DND-41 (cell line): Measurements from ENCODE around the gene DSTYK.
"Not testable (repeated sequence)": the region's sequence is repeated elsewhere in the genome, so short reads cannot be mapped to it uniquely, and the experiment has no call there.

Experiments
- ATAC-seq: fragments of 200-7000 bp; cut with Tn5 transposase; 3 replicates; pipeline ENCODE4 v1.9.1; 2021; ENCODE audit warnings: low read depth; ENCODE audit not compliant: insufficient read depth
- DNase-seq: peaks from one replicate; pipeline ENCODE4 v3.0.0-alpha.2; 2020
- H2AFZ ChIP-seq: 2 replicates; pipeline ENCODE4 v1.6.0; 2012; ENCODE audit warnings: low read depth, low read length
- H3K27ac ChIP-seq: 2 replicates; pipeline ENCODE4 v1.5.1; 2012; ENCODE audit warnings: low read length, inconsistent platforms
- H3K27me3 ChIP-seq: fragments of 200-600 bp; sonication (generic); 2 replicates; pipeline ENCODE4 v1.6.0; 2012; ENCODE audit warnings: low read length, mild to moderate bottlenecking, inconsistent platforms; ENCODE audit not compliant: insufficient read depth, poor library complexity
- H3K36me3 ChIP-seq: 2 replicates; pipeline ENCODE4 v1.5.1; 2012; ENCODE audit warnings: low read length, inconsistent platforms; ENCODE audit not compliant: insufficient read depth
- H3K4me1 ChIP-seq: 2 replicates; pipeline ENCODE4 v1.5.1; 2012; ENCODE audit warnings: mild to moderate bottlenecking, low read length; ENCODE audit not compliant: insufficient read depth
- H3K4me2 ChIP-seq: 2 replicates; pipeline ENCODE4 v1.6.0; 2012; ENCODE audit warnings: mild to moderate bottlenecking, moderate library complexity, low read length, inconsistent platforms; ENCODE audit not compliant: insufficient read depth
- H3K4me3 ChIP-seq, 2 experiments: fragments of 200-600 bp in 1 of 2; shearing (Covaris generic) in 1 of 2; 2 replicates each; pipeline ENCODE4 v1.5.1; 2012 to 2016; ENCODE audit warnings: inconsistent platforms in 2 of 2, low read length in 2 of 2, mild to moderate bottlenecking in 2 of 2, low read depth in 1 of 2, moderate library complexity in 1 of 2
- H3K79me2 ChIP-seq: 2 replicates; pipeline ENCODE4 v1.6.0; 2012; ENCODE audit warnings: low read length, inconsistent platforms; ENCODE audit not compliant: insufficient read depth
- H3K9ac ChIP-seq: 2 replicates; pipeline ENCODE4 v1.6.0; 2012; ENCODE audit warnings: low read depth, mild to moderate bottlenecking, inconsistent platforms, low read length, moderate library complexity
- H3K9me3 ChIP-seq: 2 replicates; pipeline ENCODE4 v1.5.1; 2012; ENCODE audit warnings: low read length, moderate library complexity, mild to moderate bottlenecking, inconsistent platforms; ENCODE audit not compliant: insufficient read depth, severe bottlenecking
- H4K20me1 ChIP-seq: 2 replicates; pipeline ENCODE4 v1.6.0; 2012; ENCODE audit warnings: low read length; ENCODE audit not compliant: insufficient read depth
- EZH2 ChIP-seq: IDR thresholded peaks from 3 replicates; pipeline ENCODE4 v1.6.1; 2012; ENCODE audit warnings: borderline replicate concordance, low read depth, mild to moderate bottlenecking, moderate library complexity, low read length, inconsistent platforms; ENCODE audit not compliant: severe bottlenecking
- TF ChIP-seq, protein P1 (sequence below): IDR thresholded peaks from 2 replicates; pipeline ENCODE4 v1.5.1; 2012; ENCODE audit warnings: borderline replicate concordance, low read length, moderate library complexity, mild to moderate bottlenecking; ENCODE audit not compliant: poor library complexity, severe bottlenecking; ENCODE audit errors: extremely low read depth

DSTYK gene

GRCh38 chr1:205235951-205236350 lies 24.4 kb upstream of the DSTYK start:
- TF ChIP-seq, protein P1, sequence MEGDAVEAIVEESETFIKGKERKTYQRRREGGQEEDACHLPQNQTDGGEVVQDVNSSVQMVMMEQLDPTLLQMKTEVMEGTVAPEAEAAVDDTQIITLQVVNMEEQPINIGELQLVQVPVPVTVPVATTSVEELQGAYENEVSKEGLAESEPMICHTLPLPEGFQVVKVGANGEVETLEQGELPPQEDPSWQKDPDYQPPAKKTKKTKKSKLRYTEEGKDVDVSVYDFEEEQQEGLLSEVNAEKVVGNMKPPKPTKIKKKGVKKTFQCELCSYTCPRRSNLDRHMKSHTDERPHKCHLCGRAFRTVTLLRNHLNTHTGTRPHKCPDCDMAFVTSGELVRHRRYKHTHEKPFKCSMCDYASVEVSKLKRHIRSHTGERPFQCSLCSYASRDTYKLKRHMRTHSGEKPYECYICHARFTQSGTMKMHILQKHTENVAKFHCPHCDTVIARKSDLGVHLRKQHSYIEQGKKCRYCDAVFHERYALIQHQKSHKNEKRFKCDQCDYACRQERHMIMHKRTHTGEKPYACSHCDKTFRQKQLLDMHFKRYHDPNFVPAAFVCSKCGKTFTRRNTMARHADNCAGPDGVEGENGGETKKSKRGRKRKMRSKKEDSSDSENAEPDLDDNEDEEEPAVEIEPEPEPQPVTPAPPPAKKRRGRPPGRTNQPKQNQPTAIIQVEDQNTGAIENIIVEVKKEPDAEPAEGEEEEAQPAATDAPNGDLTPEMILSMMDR = no peak
- no peak for TF ChIP-seq EZH2
- Histone ChIP-seq H4K20me1 (no peaks in the 10 kb centered on the region), H3K27me3 (no peaks in the 10 kb centered on the region), H3K9me3 (no peaks in the 10 kb centered on the region), H3K9ac (no peak overlapping the region), H3K27ac (no peak overlapping the region), H2AFZ (no peak overlapping the region), H3K79me2 (no peaks in the 10 kb centered on the region), H3K4me3 (no peak overlapping the region), H3K36me3 (no peaks in the 10 kb centered on the region), H3K4me1 (no peaks in the 10 kb centered on the region), H3K4me2 (no peak overlapping the region)
- DNase-seq = no peak
- no peak for ATAC-seq

DNA sequence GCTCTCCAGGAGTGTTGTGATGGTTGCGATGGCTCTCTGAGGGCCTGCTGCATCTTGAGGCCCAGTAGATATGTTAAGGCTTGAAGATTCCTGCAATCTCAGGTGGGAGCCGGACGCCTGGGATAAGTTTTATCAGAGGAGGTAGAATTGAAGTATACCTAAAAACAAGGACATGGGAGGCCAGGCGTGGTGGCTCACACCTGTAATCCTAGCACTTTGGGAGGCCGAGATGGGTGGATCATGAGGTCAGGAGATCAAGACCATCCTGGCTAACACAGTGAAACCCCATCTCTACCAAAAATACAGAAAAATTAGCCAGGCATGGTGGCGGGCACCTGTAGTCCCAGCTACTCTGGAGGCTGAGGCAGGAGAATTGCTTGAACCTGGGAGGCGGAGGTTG lies 22.5 kb upstream of the DSTYK start:
- H3K9ac ChIP-seq, H3K27ac ChIP-seq, ATAC-seq, H2AFZ ChIP-seq, H4K20me1 ChIP-seq, H3K9me3 ChIP-seq, H3K36me3 ChIP-seq, H3K4me3 ChIP-seq, H3K4me2 ChIP-seq, H3K79me2 ChIP-seq, H3K27me3 ChIP-seq, DNase-seq: not testable (repeated sequence)
- peaks cover 12% of the 10 kb centered on the region for H3K4me1 ChIP-seq

GRCh38 chr1:205232945-205233397 lies 21.5 kb upstream of the DSTYK start:
- no peak for ATAC-seq
- H3K4me2 ChIP-seq = no peak overlapping the region
- H3K79me2 ChIP-seq = no peaks in the 10 kb centered on the region
- H2AFZ ChIP-seq = no peak overlapping the region
- no peak overlapping the region for H3K4me3 ChIP-seq
- no peaks in the 10 kb centered on the region for H3K9me3 ChIP-seq
- no peak overlapping the region for H3K27ac ChIP-seq
- peaks cover 6% of the 10 kb centered on the region for H4K20me1 ChIP-seq
- DNase-seq = no peak
- peaks cover 22% of the 10 kb centered on the region for H3K4me1 ChIP-seq
- H3K27me3 ChIP-seq = no peaks in the 10 kb centered on the region
- no peak overlapping the region for H3K9ac ChIP-seq
- H3K36me3 ChIP-seq = no peaks in the 10 kb centered on the region
- no peak for TF ChIP-seq EZH2
- TF ChIP-seq, protein P1 = no peak

- H3K9ac ChIP-seq = no peak overlapping the region
- H3K27me3 ChIP-seq = no peaks in the 10 kb centered on the region
- no peak overlapping the region for H3K4me2 ChIP-seq
- no peak overlapping the region for H3K4me3 ChIP-seq
- TF ChIP-seq, protein P1 = no peak
- no peak for TF ChIP-seq EZH2
- H3K79me2 ChIP-seq = no peaks in the 10 kb centered on the region
- no peaks in the 10 kb centered on the region for H3K9me3 ChIP-seq
- ATAC-seq = no peak
- no peaks in the 10 kb centered on the region for H3K36me3 ChIP-seq
- peaks cover 25% of the 10 kb centered on the region for H3K4me1 ChIP-seq
- no peak overlapping the region for H2AFZ ChIP-seq
- peaks cover 6% of the 10 kb centered on the region for H4K20me1 ChIP-seq
- no peak for DNase-seq
- H3K27ac ChIP-seq = no peak overlapping the region
These were observed 20.8 kb upstream of the DSTYK start for GRCh38 chr1:205232127-205232820.
